ENCODE results near the gene LFNG.

The LFNG gene

DNA sequence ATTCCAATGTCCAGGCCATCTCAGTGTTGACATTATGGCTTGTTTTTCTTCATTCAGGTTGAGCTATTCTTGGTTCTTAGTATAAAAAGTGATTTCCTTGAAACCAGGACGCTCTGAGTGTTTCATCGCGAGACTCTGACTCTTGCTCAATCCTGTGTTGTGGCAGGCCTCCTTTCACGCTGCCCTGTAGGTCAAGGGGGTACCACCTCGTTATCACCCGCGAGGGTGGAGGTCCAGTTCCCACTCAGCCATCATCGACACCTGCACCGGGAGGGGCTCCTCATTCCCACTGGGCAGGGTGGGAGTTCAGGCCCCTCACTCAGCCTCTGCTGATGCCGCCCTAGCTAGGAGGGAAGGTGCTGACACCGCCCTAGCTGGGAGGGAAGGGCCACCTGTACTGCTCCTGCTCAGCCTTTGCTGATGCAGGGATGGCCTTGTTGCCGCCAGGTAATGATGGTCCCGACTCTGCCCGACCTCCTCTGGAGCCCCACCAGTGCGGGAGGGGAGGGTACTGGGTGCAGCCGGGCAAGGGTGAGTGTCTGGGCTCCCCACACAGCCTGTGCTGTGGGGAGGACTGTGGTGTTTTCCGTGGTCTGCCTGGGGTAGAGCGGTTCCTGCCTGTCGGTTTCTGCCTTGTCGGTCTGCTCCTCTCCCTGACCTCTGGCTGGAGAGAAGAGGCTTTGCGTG, 55.6 kb downstream of the LFNG start:
- DNase-seq: no peak

DNA sequence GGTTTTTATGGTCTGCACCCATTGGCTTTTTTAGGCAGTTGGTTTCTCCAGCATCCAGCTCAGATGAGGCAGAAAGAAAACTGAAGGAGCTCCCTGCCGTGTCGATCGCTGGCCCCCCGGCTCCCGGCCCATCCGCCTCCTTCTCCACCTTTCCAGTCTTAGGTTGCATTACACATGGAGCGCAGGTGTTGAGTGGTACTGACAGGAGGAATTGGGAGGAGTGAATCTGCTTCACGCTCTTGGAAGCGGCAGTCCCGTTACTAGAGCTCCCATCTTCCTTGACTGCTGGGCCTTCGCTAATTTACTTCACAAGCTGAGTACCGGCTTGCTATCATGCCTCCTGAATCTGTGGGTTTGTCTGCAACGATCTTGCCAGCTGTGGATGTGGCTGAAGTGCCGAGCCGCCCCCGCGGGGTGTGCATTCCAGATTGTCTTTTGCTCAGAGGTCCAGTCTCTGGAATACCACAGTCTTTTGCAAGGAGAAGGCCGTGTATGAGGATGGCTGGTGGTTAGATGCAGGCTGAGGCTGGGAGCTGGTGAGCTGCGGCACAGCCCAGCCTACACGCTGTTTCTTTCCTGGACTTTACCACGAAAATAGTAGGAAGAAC, 56.3 kb downstream of the LFNG start:
- DNase-seq: no peak

DNA sequence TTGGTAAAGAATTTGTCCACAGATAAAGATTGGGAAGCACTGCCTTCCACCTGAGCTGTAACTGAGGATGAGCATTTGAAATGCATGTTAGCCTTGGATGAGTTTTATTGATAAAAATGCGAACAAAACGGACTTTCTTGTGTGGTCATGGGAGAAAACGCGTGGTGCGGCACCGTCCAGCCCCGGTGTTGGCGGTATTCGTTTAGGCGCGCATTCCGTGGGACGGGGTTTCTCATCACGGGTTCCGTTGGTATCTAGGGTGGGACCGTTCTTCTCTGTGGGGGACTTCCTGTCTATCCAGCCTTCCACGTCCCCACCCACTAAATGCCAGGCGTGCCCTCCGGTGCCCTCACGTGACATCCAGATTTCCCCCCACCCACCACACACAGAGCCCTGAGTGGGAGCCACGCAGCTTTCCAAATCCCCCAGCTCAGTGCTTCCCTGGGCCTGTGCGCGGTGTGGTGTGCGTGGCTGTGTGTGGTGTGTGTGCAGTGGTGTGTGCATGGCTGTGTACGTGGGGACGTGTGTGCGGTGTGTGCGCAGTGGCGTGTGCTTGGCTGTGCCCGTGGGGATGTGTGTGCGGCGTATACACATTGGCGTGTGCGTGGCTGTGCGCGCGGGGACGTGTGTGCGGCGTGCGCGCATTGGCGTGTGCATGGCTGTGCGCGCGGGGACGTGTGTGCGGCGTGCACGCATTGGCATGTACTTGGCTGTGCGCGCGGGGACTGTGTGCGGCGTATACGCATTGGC, 57.3 kb downstream of the LFNG start:
- no peak for DNase-seq
